ENCODE data around the gene MMEL1. TPM values are rescaled to one million over a fixed set of nuclear protein-coding genes. Genes with fewer than 3 reads are reported as not detected.

The MMEL1 gene
- total and polyA plus RNA-seq, 2 experiments from 2014 or later, result 0.93 to 1.8 TPM

- no peaks in the 10 kb centered on the region for H4K20me1 ChIP-seq (ENCODE audit: insufficient read depth, poor library complexity, severe bottlenecking)
Observed at GRCh38 chr1:2629627-2630497, 3.0 kb downstream of the MMEL1 start.

GRCh38 chr1:2628933-2629626 is 3.7 kb downstream of the MMEL1 start:
- H3K4me3 ChIP-seq, result no peak overlapping the region
- DNase-seq (ENCODE audit: low spot score), result peak; percentile 19
- H3K9me2 ChIP-seq (replicated peaks; ENCODE audit: insufficient read depth), result no peaks in the 10 kb centered on the region
- peak overlapping the region; percentile 73 for H3K4me2 ChIP-seq
- H3K79me2 ChIP-seq, result no peaks in the 10 kb centered on the region
- H3K27me3 ChIP-seq, result peaks cover 48% of the 10 kb centered on the region
- TF ChIP-seq EZH2 (IDR thresholded peaks at IDR 0.05; ENCODE audit: borderline replicate concordance), result peak; percentile 76
- TF ChIP-seq, protein P1, sequence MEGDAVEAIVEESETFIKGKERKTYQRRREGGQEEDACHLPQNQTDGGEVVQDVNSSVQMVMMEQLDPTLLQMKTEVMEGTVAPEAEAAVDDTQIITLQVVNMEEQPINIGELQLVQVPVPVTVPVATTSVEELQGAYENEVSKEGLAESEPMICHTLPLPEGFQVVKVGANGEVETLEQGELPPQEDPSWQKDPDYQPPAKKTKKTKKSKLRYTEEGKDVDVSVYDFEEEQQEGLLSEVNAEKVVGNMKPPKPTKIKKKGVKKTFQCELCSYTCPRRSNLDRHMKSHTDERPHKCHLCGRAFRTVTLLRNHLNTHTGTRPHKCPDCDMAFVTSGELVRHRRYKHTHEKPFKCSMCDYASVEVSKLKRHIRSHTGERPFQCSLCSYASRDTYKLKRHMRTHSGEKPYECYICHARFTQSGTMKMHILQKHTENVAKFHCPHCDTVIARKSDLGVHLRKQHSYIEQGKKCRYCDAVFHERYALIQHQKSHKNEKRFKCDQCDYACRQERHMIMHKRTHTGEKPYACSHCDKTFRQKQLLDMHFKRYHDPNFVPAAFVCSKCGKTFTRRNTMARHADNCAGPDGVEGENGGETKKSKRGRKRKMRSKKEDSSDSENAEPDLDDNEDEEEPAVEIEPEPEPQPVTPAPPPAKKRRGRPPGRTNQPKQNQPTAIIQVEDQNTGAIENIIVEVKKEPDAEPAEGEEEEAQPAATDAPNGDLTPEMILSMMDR (IDR thresholded peaks at IDR 0.05; ENCODE audit: poor library complexity), result no peak
- H3K27ac ChIP-seq, result no peak overlapping the region
- 11% methylated on average over 16 of the region's 64 CpGs for WGBS (ENCODE audit: low lambda C conversion rate, missing lambda C conversion rate)
- H3K36me3 ChIP-seq (replicated peaks; ENCODE audit: insufficient read depth, low read depth), result no peaks in the 10 kb centered on the region
- H2AFZ ChIP-seq, result no peak overlapping the region
- no peaks in the 10 kb centered on the region for H3K9me3 ChIP-seq (ENCODE audit: low read depth)
- H4K20me1 ChIP-seq (ENCODE audit: insufficient read depth, poor library complexity, severe bottlenecking), result no peaks in the 10 kb centered on the region
- peaks cover 11% of the 10 kb centered on the region for H3K4me1 ChIP-seq (ENCODE audit: insufficient read depth)

More at GRCh38 chr1:2629627-2630497, 3.0 kb downstream of the MMEL1 start:
- no peak for DNase-seq (ENCODE audit: low spot score)
- 91% methylated on average over 23 of the region's 23 CpGs for WGBS (ENCODE audit: low lambda C conversion rate, missing lambda C conversion rate)
- Histone ChIP-seq H3K4me1 (ENCODE audit: insufficient read depth) (peaks cover 11% of the 10 kb centered on the region), H3K36me3 (replicated peaks; ENCODE audit: insufficient read depth, low read depth) (no peaks in the 10 kb centered on the region), H3K4me2 (no peak overlapping the region), H3K4me3 (no peak overlapping the region), H3K9me2 (replicated peaks; ENCODE audit: insufficient read depth) (no peaks in the 10 kb centered on the region), H3K79me2 (no peaks in the 10 kb centered on the region), H3K27ac (no peak overlapping the region), H3K9me3 (ENCODE audit: low read depth) (no peaks in the 10 kb centered on the region), H2AFZ (no peak overlapping the region), H3K27me3 (peaks cover 48% of the 10 kb centered on the region)
- TF ChIP-seq EZH2phosphoT487 (IDR thresholded peaks at IDR 0.05; ENCODE audit: low read depth, severe bottlenecking, unreplicated experiment), result no peak
- TF ChIP-seq EZH2 (IDR thresholded peaks at IDR 0.05; ENCODE audit: borderline replicate concordance), result no peak
- TF ChIP-seq, protein P1 (IDR thresholded peaks at IDR 0.05; ENCODE audit: poor library complexity), result no peak

- H3K36me3 ChIP-seq (replicated peaks; ENCODE audit: insufficient read depth, low read depth), result no peaks in the 10 kb centered on the region
- H3K9me2 ChIP-seq (replicated peaks; ENCODE audit: insufficient read depth), result no peaks in the 10 kb centered on the region
- H3K4me2 ChIP-seq, result peak overlapping the region; percentile 73
- H3K4me1 ChIP-seq (ENCODE audit: insufficient read depth), result peaks cover 11% of the 10 kb centered on the region
- H3K4me3 ChIP-seq, result no peak overlapping the region
- H3K79me2 ChIP-seq, result no peaks in the 10 kb centered on the region
- no peak overlapping the region for H3K27ac ChIP-seq
- H2AFZ ChIP-seq, result no peak overlapping the region
- no peaks in the 10 kb centered on the region for H4K20me1 ChIP-seq (ENCODE audit: insufficient read depth, poor library complexity, severe bottlenecking)
- H3K27me3 ChIP-seq, result peaks cover 48% of the 10 kb centered on the region
- no peak for DNase-seq (ENCODE audit: low spot score)
- WGBS (ENCODE audit: low lambda C conversion rate, missing lambda C conversion rate), result 28% methylated on average over 31 of the region's 46 CpGs
- TF ChIP-seq EZH2 (IDR thresholded peaks at IDR 0.05; ENCODE audit: borderline replicate concordance) (no peak), EZH2phosphoT487 (IDR thresholded peaks at IDR 0.05; ENCODE audit: low read depth, severe bottlenecking, unreplicated experiment) (peak; percentile 34)
- no peaks in the 10 kb centered on the region for H3K9me3 ChIP-seq (ENCODE audit: low read depth)
Observed at GRCh38 chr1:2628191-2628932, 4.5 kb downstream of the MMEL1 start.

Data from hepatocyte (in vitro differentiated cells).